SH-SY5Y (cell line): Measurements from ENCODE around the gene MYO1F.

Experiments used
- GATA2 ChIP-seq: IDR thresholded peaks from 2 replicates; pipeline ENCODE4 v1.6.1; 2011; ENCODE audit warnings: mild to moderate bottlenecking, low read depth, low read length
- GATA3 ChIP-seq: IDR thresholded peaks from 2 replicates; pipeline ENCODE4 v1.6.1; 2011; ENCODE audit warnings: low read depth, mild to moderate bottlenecking, low read length, moderate library complexity

DNA sequence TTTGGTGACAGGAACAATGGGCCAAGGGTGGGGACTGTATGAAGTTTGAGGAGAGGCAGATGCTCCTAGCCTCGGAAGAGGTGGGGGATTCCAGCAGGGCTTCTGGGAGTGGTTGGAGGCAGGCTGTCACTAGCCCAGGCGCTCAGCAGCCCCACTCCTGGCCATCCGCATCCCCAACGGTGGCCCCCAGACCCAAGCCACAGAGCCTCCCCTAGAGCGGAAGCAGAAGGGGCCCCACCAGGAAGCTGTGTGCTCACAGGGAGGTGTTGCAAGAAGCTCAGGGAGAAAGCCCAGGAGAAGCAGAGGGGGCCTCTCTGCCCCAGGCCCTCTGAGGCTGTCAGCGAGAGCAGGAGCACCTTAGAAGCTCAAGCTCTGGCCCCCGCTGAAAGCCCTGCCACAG is 83.1 kb downstream of the MYO1F start:
- TF ChIP-seq GATA3 (no peak), GATA2 (no peak)
